GM12801 (cell line): ENCODE data around the gene LTBP3.

Experiments used
- TF ChIP-seq, protein P1 (sequence below): IDR thresholded peaks from one replicate; pipeline ENCODE4 v1.5.1; 2011; ENCODE audit warnings: control low read depth; ENCODE audit not compliant: insufficient read length; ENCODE audit errors: extremely low read depth

LTBP3 gene

GRCh38 chr11:65565624-65566453 lies 7.7 kb upstream of the LTBP3 start:
- TF ChIP-seq, protein P1, sequence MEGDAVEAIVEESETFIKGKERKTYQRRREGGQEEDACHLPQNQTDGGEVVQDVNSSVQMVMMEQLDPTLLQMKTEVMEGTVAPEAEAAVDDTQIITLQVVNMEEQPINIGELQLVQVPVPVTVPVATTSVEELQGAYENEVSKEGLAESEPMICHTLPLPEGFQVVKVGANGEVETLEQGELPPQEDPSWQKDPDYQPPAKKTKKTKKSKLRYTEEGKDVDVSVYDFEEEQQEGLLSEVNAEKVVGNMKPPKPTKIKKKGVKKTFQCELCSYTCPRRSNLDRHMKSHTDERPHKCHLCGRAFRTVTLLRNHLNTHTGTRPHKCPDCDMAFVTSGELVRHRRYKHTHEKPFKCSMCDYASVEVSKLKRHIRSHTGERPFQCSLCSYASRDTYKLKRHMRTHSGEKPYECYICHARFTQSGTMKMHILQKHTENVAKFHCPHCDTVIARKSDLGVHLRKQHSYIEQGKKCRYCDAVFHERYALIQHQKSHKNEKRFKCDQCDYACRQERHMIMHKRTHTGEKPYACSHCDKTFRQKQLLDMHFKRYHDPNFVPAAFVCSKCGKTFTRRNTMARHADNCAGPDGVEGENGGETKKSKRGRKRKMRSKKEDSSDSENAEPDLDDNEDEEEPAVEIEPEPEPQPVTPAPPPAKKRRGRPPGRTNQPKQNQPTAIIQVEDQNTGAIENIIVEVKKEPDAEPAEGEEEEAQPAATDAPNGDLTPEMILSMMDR = no peak

DNA sequence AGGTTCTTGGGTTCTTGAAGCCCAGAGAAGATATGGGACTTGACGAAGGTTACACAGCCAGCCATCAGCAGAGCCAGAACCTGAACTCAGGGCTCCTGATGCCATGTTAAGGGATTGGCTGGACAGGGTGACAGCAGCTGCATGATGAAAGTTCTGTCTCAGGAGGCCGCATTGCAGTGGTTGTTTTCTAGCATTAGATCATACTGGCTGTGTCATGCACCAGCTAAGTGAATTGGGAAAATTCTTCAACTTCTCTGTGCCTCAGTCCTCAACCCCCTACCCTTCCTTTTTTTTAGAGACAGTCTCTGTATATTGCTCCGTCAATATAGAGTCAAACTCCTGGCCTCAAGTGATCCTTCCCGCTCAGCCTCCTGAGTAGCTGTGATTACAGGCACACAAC lies 5.4 kb upstream of the LTBP3 start:
- TF ChIP-seq, protein P1 = no peak

DNA sequence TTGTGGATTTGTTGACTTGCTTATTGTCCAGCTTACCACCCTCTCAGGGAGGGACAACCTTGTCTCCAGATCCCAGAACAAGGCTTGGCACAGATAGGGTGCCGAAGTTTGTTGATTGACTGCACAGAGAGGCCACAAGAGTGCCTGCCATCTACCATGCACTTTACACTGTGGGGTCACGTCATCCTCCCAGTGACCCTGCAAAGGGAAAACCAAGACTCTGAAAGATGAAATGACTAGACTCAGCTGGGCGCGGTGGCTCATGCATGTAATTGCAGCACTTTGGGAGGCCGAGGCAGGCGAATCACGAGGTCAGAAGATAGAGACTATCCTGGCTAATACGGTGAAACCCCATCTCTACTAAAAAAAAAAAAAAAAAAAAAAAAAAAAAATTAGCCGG lies 4.6 kb upstream of the LTBP3 start:
- TF ChIP-seq, protein P1 = no peak

DNA sequence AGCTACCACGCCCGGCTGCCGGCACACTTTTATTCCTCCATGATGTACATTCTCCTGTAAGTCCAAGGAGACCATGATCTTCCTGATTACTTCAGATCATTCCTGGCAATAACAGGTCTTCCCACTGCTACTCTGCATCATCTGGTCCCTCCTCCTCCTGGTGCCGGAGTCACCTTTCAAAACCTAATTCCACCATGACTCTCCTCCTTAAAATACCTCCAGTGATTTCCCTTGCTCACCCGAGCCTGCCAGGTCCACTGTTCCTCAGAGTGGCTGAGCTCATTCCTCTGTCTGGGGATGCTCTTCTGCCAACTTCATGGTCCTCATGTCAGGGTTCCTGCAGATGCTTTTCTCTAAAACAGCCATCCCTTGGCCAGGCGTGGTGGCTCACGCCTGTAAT lies 3.9 kb upstream of the LTBP3 start:
- TF ChIP-seq, protein P1 = no peak

DNA sequence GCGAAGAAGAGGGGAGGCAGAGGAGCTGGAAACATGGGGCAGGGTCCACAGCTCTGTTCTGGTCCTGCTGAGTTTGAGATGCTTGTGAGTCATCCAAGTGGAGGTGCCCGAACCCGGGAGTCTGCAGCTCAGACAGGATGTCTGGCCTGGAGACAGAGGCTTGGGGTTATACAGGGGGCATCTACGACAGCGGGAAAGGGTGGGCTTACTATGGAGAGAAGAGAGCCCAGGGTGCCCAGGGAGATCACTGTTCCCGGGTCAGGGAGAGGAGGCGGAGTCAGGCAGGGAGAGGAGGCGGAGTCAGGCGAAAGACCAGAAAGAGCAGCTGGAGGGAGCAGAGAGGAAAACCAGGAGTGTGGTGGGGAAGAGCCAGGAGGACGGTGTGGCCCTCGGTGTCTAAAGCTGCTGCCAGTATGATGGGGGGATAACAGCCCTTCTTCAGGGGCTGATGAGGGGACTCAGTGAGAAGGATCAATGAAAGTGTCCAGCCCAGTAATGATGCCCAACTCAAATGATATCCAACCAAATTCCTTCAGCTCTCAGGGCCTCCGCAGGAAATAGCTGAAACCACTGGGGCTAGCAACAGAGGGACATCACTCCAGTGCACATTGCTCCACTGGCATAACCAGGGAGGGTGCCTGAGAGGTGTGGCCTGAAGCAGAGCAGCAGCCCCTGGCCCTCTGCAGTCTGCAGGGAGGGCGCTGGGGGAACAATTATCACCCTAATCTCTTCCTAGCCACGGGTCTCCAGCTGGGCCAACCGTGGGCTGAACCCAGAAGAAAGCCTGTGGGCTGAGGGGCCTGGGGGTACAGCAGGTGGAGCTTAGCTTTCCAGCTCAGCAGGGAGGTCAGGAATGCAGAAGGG lies 2.6 kb upstream of the LTBP3 start:
- TF ChIP-seq, protein P1 = no peak

DNA sequence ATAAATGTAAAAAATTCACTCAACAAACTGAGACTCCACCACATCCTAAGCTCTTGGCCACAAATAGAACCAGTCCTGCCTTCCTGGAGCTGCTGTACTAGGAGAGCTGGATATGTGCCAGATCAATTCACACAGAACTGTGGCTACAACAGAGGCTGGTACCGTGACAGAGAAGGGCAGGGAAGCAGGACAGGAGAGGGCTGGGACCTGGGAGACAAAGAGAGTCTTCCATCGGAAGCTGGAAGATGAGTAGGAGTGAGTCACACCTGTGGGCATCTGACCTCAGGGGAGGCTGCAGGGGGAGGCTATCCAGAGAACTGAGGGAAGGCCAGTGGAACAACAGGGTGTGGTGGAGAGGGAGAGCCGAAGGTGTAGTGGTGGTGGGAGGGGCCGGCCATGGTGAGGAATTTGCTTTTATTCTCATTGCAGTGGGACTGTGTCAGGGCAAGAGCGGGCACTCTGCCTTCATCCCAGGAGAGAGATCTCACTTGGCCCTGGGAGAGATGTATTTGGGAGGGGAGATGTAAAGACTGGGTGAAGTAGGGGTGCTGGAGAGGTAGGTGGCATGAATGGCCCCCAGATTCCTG lies 1.9 kb upstream of the LTBP3 start:
- TF ChIP-seq, protein P1 = no peak

- TF ChIP-seq, protein P1 = no peak
Observed at GRCh38 chr11:65559535-65559934, 1.4 kb upstream of the LTBP3 start.
